Skeletal muscle satellite cell (primary cell): ENCODE results near the gene ZMPSTE24.

Experiments
- H3K27me3 ChIP-seq: 2 replicates; pipeline ENCODE4 v1.7.0; 2013; ENCODE audit warnings: low read length; ENCODE audit not compliant: control insufficient read depth, insufficient read depth
- H3K36me3 ChIP-seq: 2 replicates; pipeline ENCODE4 v1.7.0; 2013; ENCODE audit warnings: mild to moderate bottlenecking, control low read depth, low read length; ENCODE audit not compliant: insufficient read depth
- H3K4me1 ChIP-seq: 2 replicates; pipeline ENCODE4 v1.7.0; 2013; ENCODE audit warnings: low read length; ENCODE audit not compliant: control insufficient read depth, insufficient read depth
- H3K4me2 ChIP-seq: 2 replicates; pipeline ENCODE4 v1.7.0; 2013; ENCODE audit warnings: mild to moderate bottlenecking, low read length
- H3K4me3 ChIP-seq: 2 replicates; pipeline ENCODE4 v1.7.0; 2013; ENCODE audit warnings: low read length
- H3K9ac ChIP-seq: 2 replicates; pipeline ENCODE4 v1.7.0; 2013; ENCODE audit warnings: mild to moderate bottlenecking, low read depth, low read length, moderate library complexity
- H3K9me3 ChIP-seq: replicated peaks from 2 replicates; pipeline ENCODE4 v1.7.0; 2013; ENCODE audit warnings: mild to moderate bottlenecking, control low read depth, low read length

ZMPSTE24 gene

GRCh38 chr1:40306296-40306695 lies 48.3 kb downstream of the ZMPSTE24 start:
- Histone ChIP-seq H3K4me3 (no peak overlapping the region), H3K36me3 (no peaks in the 10 kb centered on the region), H3K4me1 (no peaks in the 10 kb centered on the region), H3K9ac (no peak overlapping the region), H3K4me2 (no peak overlapping the region), H3K9me3 (no peaks in the 10 kb centered on the region), H3K27me3 (peaks cover 13% of the 10 kb centered on the region)

DNA sequence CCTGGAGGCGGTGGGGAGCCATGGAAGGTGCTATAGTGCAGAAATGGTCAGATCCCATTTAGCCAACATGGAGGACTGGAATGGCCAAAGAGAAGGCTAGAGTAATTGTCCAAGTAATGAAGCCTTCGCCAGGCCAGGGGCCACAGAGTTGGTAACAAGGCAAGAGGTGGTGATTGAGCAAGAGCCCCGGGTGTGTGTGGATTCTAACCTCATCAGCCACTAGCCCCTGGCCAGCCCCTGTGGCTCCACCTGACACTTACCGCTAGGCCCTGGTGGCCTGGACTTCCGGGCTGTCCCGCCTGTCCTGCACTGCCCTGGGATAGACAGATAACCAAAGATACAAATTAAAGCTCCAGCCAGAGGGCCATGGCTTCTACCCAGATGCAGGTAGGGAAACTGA lies 49.1 kb downstream of the ZMPSTE24 start:
- H3K4me2 ChIP-seq = no peak overlapping the region
- no peak overlapping the region for H3K4me3 ChIP-seq
- H3K9me3 ChIP-seq = no peaks in the 10 kb centered on the region
- no peak overlapping the region for H3K9ac ChIP-seq
- no peaks in the 10 kb centered on the region for H3K4me1 ChIP-seq
- peaks cover 10% of the 10 kb centered on the region for H3K27me3 ChIP-seq
- H3K36me3 ChIP-seq = no peaks in the 10 kb centered on the region

DNA sequence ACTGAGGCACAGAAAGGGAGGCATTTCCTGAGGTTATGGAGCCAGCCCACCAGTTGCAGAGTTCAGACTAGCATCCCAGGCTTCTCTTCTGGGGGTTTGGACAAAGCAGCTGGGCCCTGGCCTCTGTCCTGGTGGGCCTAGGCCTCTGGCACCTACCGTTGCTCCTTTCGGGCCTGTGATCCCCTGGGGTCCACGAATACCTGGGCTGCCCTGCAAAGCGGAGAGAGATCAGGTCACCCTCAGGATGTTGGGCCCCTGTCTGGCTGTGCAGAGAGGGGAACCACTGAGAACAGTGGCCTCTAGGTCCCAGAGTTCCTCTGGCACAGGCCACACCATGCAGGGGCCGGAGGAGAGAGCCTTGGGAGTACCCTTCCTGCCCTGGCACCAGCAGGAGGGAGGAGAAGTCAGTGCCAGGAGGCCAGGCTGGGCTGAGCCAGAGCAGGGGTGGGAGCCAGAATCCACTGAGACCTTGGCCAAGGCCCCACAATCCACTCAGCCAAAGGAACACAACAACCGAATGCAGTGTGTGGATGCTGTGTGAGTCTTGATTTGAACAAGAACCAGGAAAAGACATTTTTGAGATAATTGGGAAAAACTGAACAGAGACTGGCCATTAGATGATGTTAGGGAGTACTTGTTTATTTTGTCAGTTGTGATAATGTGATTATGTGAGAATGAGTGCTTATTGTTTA lies 50.1 kb downstream of the ZMPSTE24 start:
- Histone ChIP-seq H3K36me3 (no peaks in the 10 kb centered on the region), H3K4me2 (no peak overlapping the region), H3K9ac (no peak overlapping the region), H3K9me3 (no peaks in the 10 kb centered on the region), H3K27me3 (peaks cover 7% of the 10 kb centered on the region), H3K4me3 (no peak overlapping the region), H3K4me1 (peaks cover under 1% of the 10 kb centered on the region)

DNA sequence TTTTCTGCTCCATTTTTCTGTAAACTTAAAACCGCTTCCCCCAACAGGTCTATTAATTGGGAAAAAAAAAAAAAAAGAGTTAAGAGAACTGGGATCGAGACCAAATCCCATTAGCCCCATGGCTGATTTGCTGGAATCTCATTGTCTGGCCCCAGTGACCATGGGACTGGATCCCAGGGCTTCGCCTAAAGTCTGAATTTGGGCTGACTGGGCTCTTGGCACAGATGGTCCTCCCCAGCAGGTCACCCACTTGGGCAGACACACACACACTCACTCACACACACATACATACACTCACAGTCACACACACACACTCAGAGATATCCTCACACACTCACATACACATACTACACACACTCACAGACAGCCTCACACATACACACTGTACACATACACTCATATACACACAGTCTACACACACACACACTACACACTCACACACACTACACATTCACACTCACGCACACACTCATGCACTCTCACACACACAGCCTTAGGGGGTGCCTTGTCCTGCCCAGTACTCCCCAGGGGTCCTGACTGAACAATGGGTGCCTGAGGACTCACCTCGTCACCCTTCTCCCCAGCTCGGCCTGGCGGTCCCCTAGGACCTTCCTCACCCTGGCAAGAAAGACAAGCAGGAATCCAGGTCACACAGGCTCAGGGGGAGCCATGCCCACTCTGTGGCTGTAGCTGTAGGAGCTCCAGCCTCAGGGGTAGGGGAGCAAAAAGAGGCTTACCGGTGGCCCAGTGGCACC lies 51.5 kb downstream of the ZMPSTE24 start:
- Histone ChIP-seq H3K9me3 (no peaks in the 10 kb centered on the region), H3K4me2 (no peak overlapping the region), H3K4me3 (no peak overlapping the region), H3K27me3 (peaks cover 1% of the 10 kb centered on the region), H3K4me1 (peaks cover 11% of the 10 kb centered on the region), H3K36me3 (no peaks in the 10 kb centered on the region), H3K9ac (no peak overlapping the region)

DNA sequence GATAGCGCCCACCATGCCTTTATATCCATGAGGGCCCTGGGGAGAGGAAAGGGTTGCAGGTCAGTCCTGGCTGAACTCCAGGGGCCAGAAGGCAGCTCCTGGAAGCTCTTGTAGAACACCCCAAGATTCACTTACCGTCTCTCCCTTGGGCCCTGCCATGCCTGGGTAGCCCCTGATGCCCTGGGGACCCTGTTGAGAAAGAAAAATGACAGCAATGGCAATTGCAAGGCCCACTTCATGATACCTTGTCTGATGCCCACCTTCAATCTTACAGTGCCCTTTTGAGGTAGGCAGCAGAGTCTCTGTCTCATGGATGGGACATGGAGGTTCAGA lies 52.1 kb downstream of the ZMPSTE24 start:
- H3K4me1 ChIP-seq = peaks cover 17% of the 10 kb centered on the region
- no peak overlapping the region for H3K9ac ChIP-seq
- H3K36me3 ChIP-seq = no peaks in the 10 kb centered on the region
- no peaks in the 10 kb centered on the region for H3K9me3 ChIP-seq
- H3K27me3 ChIP-seq = no peaks in the 10 kb centered on the region
- no peak overlapping the region for H3K4me2 ChIP-seq
- no peak overlapping the region for H3K4me3 ChIP-seq

- Histone ChIP-seq H3K4me2 (no peak overlapping the region), H3K36me3 (no peaks in the 10 kb centered on the region), H3K4me1 (peaks cover 22% of the 10 kb centered on the region), H3K9ac (no peak overlapping the region), H3K9me3 (no peaks in the 10 kb centered on the region), H3K4me3 (no peak overlapping the region), H3K27me3 (peaks cover 7% of the 10 kb centered on the region)
These were observed 53.1 kb downstream of the ZMPSTE24 start for GRCh38 chr1:40310983-40311642.

GRCh38 chr1:40311692-40312091 lies 53.7 kb downstream of the ZMPSTE24 start:
- no peak overlapping the region for H3K4me3 ChIP-seq
- H3K36me3 ChIP-seq = no peaks in the 10 kb centered on the region
- peaks cover 13% of the 10 kb centered on the region for H3K27me3 ChIP-seq
- no peak overlapping the region for H3K9ac ChIP-seq
- no peaks in the 10 kb centered on the region for H3K9me3 ChIP-seq
- peaks cover 27% of the 10 kb centered on the region for H3K4me1 ChIP-seq
- H3K4me2 ChIP-seq = no peak overlapping the region

DNA sequence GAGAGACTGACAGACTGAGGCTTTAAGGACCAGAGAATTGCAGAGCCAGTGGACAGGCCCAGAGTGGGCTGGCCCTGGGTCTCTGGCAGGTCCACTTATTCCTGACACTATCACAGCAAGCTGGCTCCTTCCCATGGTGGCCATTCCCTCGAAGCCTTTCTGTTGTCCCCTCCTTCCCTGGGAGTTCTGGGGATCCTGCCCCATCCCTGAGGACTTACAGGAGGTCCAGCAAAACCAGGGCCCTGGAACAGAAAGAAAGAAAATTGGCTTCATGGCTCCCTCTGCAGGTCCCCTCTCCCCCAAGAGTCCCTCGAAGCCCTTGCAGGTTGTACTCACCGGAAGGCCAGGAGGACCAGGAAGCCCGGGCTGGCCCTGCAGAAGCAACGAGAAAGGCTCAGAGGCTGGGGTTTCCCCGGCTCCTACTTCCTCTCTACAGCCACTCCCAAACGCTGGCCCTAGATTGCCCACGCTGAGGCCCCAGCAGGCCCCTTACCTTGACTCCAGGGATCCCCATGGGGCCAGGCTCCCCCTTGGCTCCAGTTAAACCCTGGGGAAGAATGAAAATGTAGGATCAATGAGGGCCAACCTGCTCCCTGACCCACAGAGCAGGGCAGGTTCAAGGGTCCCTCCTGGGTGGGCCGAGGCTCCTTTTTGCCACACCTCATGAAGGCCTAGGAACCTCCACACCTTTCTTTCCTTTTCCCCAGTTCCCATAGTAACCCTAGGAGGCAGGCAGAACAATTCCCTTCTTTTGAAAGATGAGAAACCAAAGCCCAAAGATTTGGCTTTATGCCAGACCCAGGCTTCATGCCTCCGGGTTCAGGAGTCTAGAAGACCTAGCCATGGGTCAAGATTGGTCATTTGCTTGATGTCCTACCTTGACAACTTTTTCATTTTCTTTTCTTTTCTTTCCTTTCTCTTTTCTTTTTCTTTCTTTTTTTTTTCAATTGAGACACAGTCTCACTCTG lies 54.5 kb downstream of the ZMPSTE24 start:
- Histone ChIP-seq H3K9me3 (no peaks in the 10 kb centered on the region), H3K9ac (no peak overlapping the region), H3K4me1 (peaks cover 31% of the 10 kb centered on the region), H3K4me3 (no peak overlapping the region), H3K4me2 (no peak overlapping the region), H3K36me3 (no peaks in the 10 kb centered on the region), H3K27me3 (peaks cover 20% of the 10 kb centered on the region)

GRCh38 chr1:40313329-40313957 lies 55.4 kb downstream of the ZMPSTE24 start:
- Histone ChIP-seq H3K4me2 (no peak overlapping the region), H3K4me3 (no peak overlapping the region), H3K27me3 (peaks cover 26% of the 10 kb centered on the region), H3K4me1 (peaks cover 31% of the 10 kb centered on the region), H3K36me3 (no peaks in the 10 kb centered on the region), H3K9me3 (no peaks in the 10 kb centered on the region), H3K9ac (no peak overlapping the region)

GRCh38 chr1:40313958-40314720 lies 56.1 kb downstream of the ZMPSTE24 start:
- peaks cover 33% of the 10 kb centered on the region for H3K27me3 ChIP-seq
- H3K36me3 ChIP-seq = no peaks in the 10 kb centered on the region
- H3K9me3 ChIP-seq = no peaks in the 10 kb centered on the region
- peaks cover 31% of the 10 kb centered on the region for H3K4me1 ChIP-seq
- H3K4me3 ChIP-seq = no peak overlapping the region
- H3K9ac ChIP-seq = no peak overlapping the region
- no peak overlapping the region for H3K4me2 ChIP-seq
